GM10266 (cell line): ENCODE results near the gene CEP63.
"Not testable (repeated sequence)": the region's sequence is repeated elsewhere in the genome, so short reads cannot be mapped to it uniquely, and the experiment has no call there.

ENCODE experiments used
- DNase-seq: peaks from one replicate; pipeline ENCODE4 v3.0.0; 2012; ENCODE audit errors: extremely low spot score
- TF ChIP-seq, protein P1 (sequence below): IDR thresholded peaks from 2 replicates; pipeline ENCODE4 v1.5.1; 2012; ENCODE audit warnings: mild to moderate bottlenecking, low read depth; ENCODE audit not compliant: control insufficient read depth, insufficient read depth; ENCODE audit errors: missing control alignments

The CEP63 gene

GRCh38 chr3:134527538-134528186 lies 41.8 kb downstream of the CEP63 start:
- no peak for DNase-seq
- TF ChIP-seq, protein P1, sequence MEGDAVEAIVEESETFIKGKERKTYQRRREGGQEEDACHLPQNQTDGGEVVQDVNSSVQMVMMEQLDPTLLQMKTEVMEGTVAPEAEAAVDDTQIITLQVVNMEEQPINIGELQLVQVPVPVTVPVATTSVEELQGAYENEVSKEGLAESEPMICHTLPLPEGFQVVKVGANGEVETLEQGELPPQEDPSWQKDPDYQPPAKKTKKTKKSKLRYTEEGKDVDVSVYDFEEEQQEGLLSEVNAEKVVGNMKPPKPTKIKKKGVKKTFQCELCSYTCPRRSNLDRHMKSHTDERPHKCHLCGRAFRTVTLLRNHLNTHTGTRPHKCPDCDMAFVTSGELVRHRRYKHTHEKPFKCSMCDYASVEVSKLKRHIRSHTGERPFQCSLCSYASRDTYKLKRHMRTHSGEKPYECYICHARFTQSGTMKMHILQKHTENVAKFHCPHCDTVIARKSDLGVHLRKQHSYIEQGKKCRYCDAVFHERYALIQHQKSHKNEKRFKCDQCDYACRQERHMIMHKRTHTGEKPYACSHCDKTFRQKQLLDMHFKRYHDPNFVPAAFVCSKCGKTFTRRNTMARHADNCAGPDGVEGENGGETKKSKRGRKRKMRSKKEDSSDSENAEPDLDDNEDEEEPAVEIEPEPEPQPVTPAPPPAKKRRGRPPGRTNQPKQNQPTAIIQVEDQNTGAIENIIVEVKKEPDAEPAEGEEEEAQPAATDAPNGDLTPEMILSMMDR: no peak

DNA sequence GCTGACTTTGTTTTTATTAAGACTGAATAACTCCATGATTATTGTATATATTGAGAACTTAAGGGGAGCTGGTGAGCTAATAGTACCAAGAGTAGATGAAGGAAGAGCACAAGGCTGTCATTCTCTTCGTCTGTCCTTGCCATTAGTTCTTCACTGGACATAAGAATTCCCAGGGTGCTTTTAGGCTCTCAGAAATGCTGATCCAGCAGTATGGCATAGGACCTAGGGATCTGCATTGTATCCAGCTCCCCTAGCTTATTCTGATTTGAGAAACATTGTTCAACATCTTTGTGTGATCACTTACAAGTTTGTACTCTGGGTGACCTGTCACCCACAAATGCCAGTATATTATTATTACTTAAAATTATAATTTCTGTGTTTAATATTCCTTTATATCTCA lies 47.6 kb downstream of the CEP63 start:
- DNase-seq: no peak
- TF ChIP-seq, protein P1: no peak

DNA sequence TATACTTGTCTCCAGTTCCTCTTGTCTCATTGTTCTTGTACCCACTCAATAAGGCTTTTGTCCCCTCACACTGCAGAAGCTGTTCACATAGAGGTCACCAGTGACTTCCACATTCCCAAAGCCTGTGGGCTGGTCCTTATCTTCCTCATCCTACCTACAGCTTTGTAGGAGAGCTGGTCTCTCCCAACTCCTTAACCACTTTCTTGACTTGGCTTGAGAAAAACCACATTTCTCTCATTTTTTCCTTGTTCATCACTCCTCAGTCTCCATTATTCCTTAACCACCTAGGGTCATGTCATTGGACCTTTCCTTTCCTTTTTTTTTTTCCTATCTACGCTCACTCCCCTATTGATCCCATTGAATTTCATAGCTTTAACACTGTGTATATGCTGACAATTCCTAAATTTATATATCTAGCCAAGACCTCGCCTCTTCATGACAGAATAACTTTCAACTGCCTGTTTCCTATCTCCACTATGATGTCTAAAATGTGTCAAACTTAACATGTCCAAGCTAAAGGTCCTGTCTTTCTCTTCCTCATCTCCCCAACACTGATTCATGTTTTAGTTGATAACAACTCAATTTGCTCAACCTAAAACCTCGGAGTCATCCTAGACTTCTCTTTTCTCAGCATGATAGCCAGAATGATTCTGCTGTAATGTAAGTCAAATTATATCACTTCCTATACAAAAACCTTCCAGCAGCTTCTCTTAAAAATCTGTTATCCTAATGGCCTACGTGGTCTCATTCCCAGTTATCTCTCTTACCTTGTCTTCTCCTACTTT lies 49.5 kb downstream of the CEP63 start:
- TF ChIP-seq, protein P1: no peak
- no peak for DNase-seq

- DNase-seq: no peak
- TF ChIP-seq, protein P1: no peak
These were observed 50.9 kb downstream of the CEP63 start for GRCh38 chr3:134536781-134537180.

- no peak for DNase-seq
- TF ChIP-seq, protein P1: peak; percentile 9
These were observed 56.6 kb downstream of the CEP63 start for GRCh38 chr3:134542287-134542958.

- no peak for DNase-seq
- TF ChIP-seq, protein P1: no peak
These were observed 57.3 kb downstream of the CEP63 start for GRCh38 chr3:134543113-134543512.

- no peak for DNase-seq
- TF ChIP-seq, protein P1: no peak
These were observed 58.5 kb downstream of the CEP63 start for GRCh38 chr3:134544316-134544715.

DNA sequence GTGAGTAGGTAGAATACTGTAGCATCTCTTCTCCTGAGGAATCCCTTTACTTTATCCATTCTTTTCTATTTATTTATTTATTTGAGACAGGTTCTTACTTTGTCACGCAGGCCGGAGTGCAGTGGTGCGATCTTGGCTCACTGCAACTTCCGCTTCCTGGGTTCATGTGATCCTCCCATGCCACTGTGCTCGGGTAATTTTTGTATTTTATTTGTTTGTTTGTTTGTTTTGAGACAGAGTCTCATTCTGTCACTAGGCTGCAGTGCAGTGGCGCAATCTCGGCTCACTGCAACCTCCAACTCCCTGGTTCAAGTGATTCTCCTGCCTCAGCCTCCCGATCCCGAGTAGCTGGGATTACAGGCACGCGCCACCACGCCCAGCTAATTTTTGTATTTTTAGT lies 58.9 kb downstream of the CEP63 start:
- not testable (repeated sequence) for DNase-seq
